H1 (cell line): ENCODE results near the gene SLX4IP. TPM values are rescaled to one million over a fixed set of nuclear protein-coding genes. Genes with fewer than 3 reads are reported as not detected.

ENCODE experiments used
- CTCF ChIA-PET: fragments of 300-600 bp; sonication (Branson Sonifier 250); formaldehyde crosslinking; loops from one replicate; lab custom pipeline; 2021; ENCODE audit not compliant: partially characterized antibody; lab: Charles Lee
- POLR2A ChIA-PET: fragments of 300-600 bp; sonication (Branson Sonifier 250); formaldehyde crosslinking; loops from one replicate; lab custom pipeline; 2021; ENCODE audit warnings: inconsistent platforms; ENCODE audit not compliant: partially characterized antibody; lab: Charles Lee
- DNase-seq, 2 experiments: peaks; one replicate each; pipeline versions ENCODE4 v3.0.0 to v3.0.0-alpha.2; 2010 to 2022; ENCODE audit warnings: low spot score in 2 of 2, low read depth in 1 of 2, mixed read lengths in 1 of 2
- FAIRE-seq: peaks from 2 replicates; lab custom pipeline; 2011; peaks lifted over from hg19 to GRCh38; lab: Jason Lieb, UNC
- H2AFZ ChIP-seq: 2 replicates; pipeline ENCODE4 v1.8.1; 2012; ENCODE audit warnings: low read length, inconsistent platforms
- H2AK5ac ChIP-seq: 2 replicates; pipeline ENCODE4 v1.6.1; 2013; ENCODE audit warnings: low read depth, low read length
- H2BK120ac ChIP-seq: replicated peaks from 2 replicates; pipeline ENCODE3; 2013; ENCODE audit warnings: low read depth, low read length, inconsistent platforms
- H2BK12ac ChIP-seq: 2 replicates; pipeline ENCODE4 v1.6.1; 2013; ENCODE audit warnings: low read depth, low read length
- H2BK15ac ChIP-seq: 2 replicates; pipeline ENCODE4 v1.6.1; 2013; ENCODE audit warnings: low read length
- H2BK20ac ChIP-seq: 2 replicates; pipeline ENCODE4 v1.6.1; 2013; ENCODE audit warnings: low read length
- H2BK5ac ChIP-seq: 2 replicates; pipeline ENCODE4 v1.6.1; 2013; ENCODE audit warnings: low read depth, low read length
- H3K14ac ChIP-seq: 2 replicates; pipeline ENCODE4 v1.6.1; 2013; ENCODE audit warnings: inconsistent platforms; ENCODE audit not compliant: insufficient read length
- H3K18ac ChIP-seq: 2 replicates; pipeline ENCODE4 v1.6.1; 2013; ENCODE audit warnings: low read length; ENCODE audit errors: extremely low read depth
- H3K23ac ChIP-seq: 2 replicates; pipeline ENCODE4 v1.6.1; 2013; ENCODE audit warnings: inconsistent platforms; ENCODE audit not compliant: insufficient read length
- H3K23me2 ChIP-seq: 2 replicates; pipeline ENCODE4 v1.6.1; 2013; ENCODE audit warnings: low read depth, low read length
- H3K27ac ChIP-seq: 2 replicates; pipeline ENCODE4 v1.6.1; 2011; ENCODE audit warnings: low read depth, low read length, inconsistent platforms
- H3K27me3 ChIP-seq, 4 experiments: replicated peaks in 1 of 4; 1 replicate in 1 of 4; 2 replicates in 3 of 4; pipeline versions ENCODE4 v1.6.1 to v1.8.1; 2011 to 2013; ENCODE audit warnings: low read length in 3 of 4, mild to moderate bottlenecking in 3 of 4, inconsistent platforms in 2 of 4, mixed read lengths in 2 of 4, moderate library complexity in 1 of 4; ENCODE audit not compliant: control insufficient read depth in 3 of 4, insufficient read depth in 3 of 4; ENCODE audit errors: extremely low read depth in 1 of 4
- H3K36me3 ChIP-seq, 4 experiments: 2 replicates each; pipeline versions ENCODE4 v1.6.1 to v1.8.1; 2011 to 2013; ENCODE audit warnings: mild to moderate bottlenecking in 4 of 4, low read length in 3 of 4, moderate library complexity in 2 of 4, control low read depth in 1 of 4, inconsistent platforms in 1 of 4; ENCODE audit not compliant: insufficient read depth in 4 of 4, control insufficient read depth in 2 of 4
- H3K4ac ChIP-seq: replicated peaks from 2 replicates; pipeline ENCODE3; 2013; ENCODE audit warnings: low read length, low read depth, mixed read lengths, inconsistent platforms; ENCODE audit not compliant: insufficient read length
- H3K4me1 ChIP-seq, 4 experiments: replicated peaks in 1 of 4; 1 replicate in 1 of 4; 2 replicates in 3 of 4; pipeline versions ENCODE4 v1.6.1 to v1.8.1; 2011 to 2013; ENCODE audit warnings: low read length in 3 of 4, inconsistent platforms in 2 of 4, mixed read lengths in 1 of 4; ENCODE audit not compliant: insufficient read depth in 4 of 4, control insufficient read depth in 3 of 4
- H3K4me2 ChIP-seq, 2 experiments: 2 replicates each; pipeline versions ENCODE4 v1.6.1 to v1.8.1; 2011 to 2013; ENCODE audit warnings: low read depth in 2 of 2, low read length in 2 of 2, control low read depth in 1 of 2, inconsistent platforms in 1 of 2, mild to moderate bottlenecking in 1 of 2; ENCODE audit not compliant: insufficient read depth in 1 of 2
- H3K4me3 ChIP-seq, 4 experiments: fragments of 200-600, 300-600 bp in 1 of 4; sonication (generic), shearing (Covaris generic), sonication (Bioruptor Twin) in 1 of 4; 2 replicates each; pipeline versions ENCODE4 v1.5.1 to v1.8.1; 2011 to 2016; ENCODE audit warnings: low read length in 4 of 4, low read depth in 3 of 4, control low read depth in 2 of 4, inconsistent platforms in 2 of 4, mild to moderate bottlenecking in 2 of 4, mixed read lengths in 1 of 4, moderate library complexity in 1 of 4; ENCODE audit not compliant: insufficient read depth in 2 of 4; ENCODE audit errors: extremely low read depth in 1 of 4
- H3K56ac ChIP-seq: replicated peaks from 2 replicates; pipeline ENCODE3; 2013; ENCODE audit warnings: low read depth, mild to moderate bottlenecking, mixed read lengths, low read length, inconsistent platforms; ENCODE audit not compliant: insufficient read length
- H3K79me1 ChIP-seq: 2 replicates; pipeline ENCODE4 v1.6.1; 2013; ENCODE audit warnings: low read depth, low read length, control low read depth
- H3K79me2 ChIP-seq, 2 experiments: 2 replicates each; pipeline versions ENCODE4 v1.6.1 to v1.8.1; 2012 to 2013; ENCODE audit warnings: low read length in 2 of 2, mild to moderate bottlenecking in 2 of 2, inconsistent platforms in 1 of 2; ENCODE audit not compliant: insufficient read depth in 2 of 2, control insufficient read depth in 1 of 2
- H3K9ac ChIP-seq, 4 experiments: replicated peaks in 1 of 4; 1 replicate in 1 of 4; 2 replicates in 3 of 4; pipeline versions ENCODE4 v1.6.1 to v1.8.1; 2011 to 2013; ENCODE audit warnings: low read depth in 3 of 4, low read length in 3 of 4, control low read depth in 2 of 4, mild to moderate bottlenecking in 2 of 4, moderate library complexity in 2 of 4, inconsistent platforms in 1 of 4; ENCODE audit errors: extremely low read depth in 1 of 4
- H3K9me3 ChIP-seq, 2 experiments: 2 replicates each; pipeline versions ENCODE4 v1.6.1 to v1.8.1; 2012 to 2013; ENCODE audit warnings: mild to moderate bottlenecking in 2 of 2, moderate library complexity in 2 of 2, control low read depth in 1 of 2, inconsistent platforms in 1 of 2, low read depth in 1 of 2, low read length in 1 of 2, mixed read lengths in 1 of 2; ENCODE audit not compliant: insufficient read depth in 2 of 2
- H4K20me1 ChIP-seq, 2 experiments: replicated peaks in 1 of 2; 2 replicates each; pipeline versions ENCODE3 to v1.8.1; 2011 to 2013; ENCODE audit warnings: inconsistent platforms in 2 of 2, low read length in 2 of 2, mild to moderate bottlenecking in 1 of 2; ENCODE audit not compliant: insufficient read depth in 2 of 2, control insufficient read depth in 1 of 2
- H4K5ac ChIP-seq: 2 replicates; pipeline ENCODE4 v1.6.1; 2013; ENCODE audit warnings: low read length, low read depth, mixed read lengths, inconsistent platforms; ENCODE audit not compliant: insufficient read length
- H4K8ac ChIP-seq: 2 replicates; pipeline ENCODE4 v1.8.0; 2013; ENCODE audit warnings: mild to moderate bottlenecking, moderate library complexity, low read length, inconsistent platforms; ENCODE audit not compliant: insufficient read depth; ENCODE audit errors: extremely low read depth
- H4K91ac ChIP-seq: replicated peaks from 2 replicates; pipeline ENCODE3; 2013; ENCODE audit warnings: low read length, mixed read lengths, inconsistent platforms; ENCODE audit not compliant: insufficient read length
- ASH2L ChIP-seq: fragments of 200-600, 300-600 bp; sonication (generic); IDR thresholded peaks from one replicate; pipeline ENCODE4 v1.7.1; 2017; ENCODE audit warnings: low read length
- BACH1 ChIP-seq: IDR thresholded peaks from 2 replicates; pipeline ENCODE4 v1.6.1; 2012; ENCODE audit warnings: low read length, improper control_type of control experiment
- E2F6 ChIP-seq: IDR thresholded peaks from 2 replicates; pipeline ENCODE4 v1.6.1; 2012; ENCODE audit warnings: inconsistent platforms
- EP300 ChIP-seq, 2 experiments: IDR thresholded peaks; 1 replicate in 1 of 2; 2 replicates in 1 of 2; pipeline ENCODE4 v1.6.1; 2011 to 2012; ENCODE audit warnings: low read depth in 2 of 2, low read length in 2 of 2, mild to moderate bottlenecking in 2 of 2, borderline replicate concordance in 1 of 2, inconsistent platforms in 1 of 2, moderate library complexity in 1 of 2
- EZH2 ChIP-seq: fragments of 200-600 bp; sonication (generic); IDR thresholded peaks from 2 replicates; pipeline ENCODE4 v1.7.1; 2012; ENCODE audit warnings: low read depth, mild to moderate bottlenecking, moderate library complexity, low read length, inconsistent platforms; ENCODE audit not compliant: severe bottlenecking
- JUN ChIP-seq: IDR thresholded peaks from 2 replicates; pipeline ENCODE4 v1.6.1; 2011; ENCODE audit warnings: low read depth, mild to moderate bottlenecking, improper control_type of control experiment, low read length
- PHF8 ChIP-seq: fragments of 200-600 bp; sonication (generic); conservative IDR thresholded peaks from 2 replicates; pipeline ENCODE4 v1.7.1; 2012; ENCODE audit warnings: low read depth, mild to moderate bottlenecking, inconsistent platforms, low read length, moderate library complexity
- RAD21 ChIP-seq, 2 experiments: IDR thresholded peaks in 1 of 2; conservative IDR thresholded peaks in 1 of 2; 2 replicates each; pipeline ENCODE4 v1.6.1; 2011; ENCODE audit warnings: low read depth in 2 of 2, low read length in 2 of 2, improper control_type of control experiment in 1 of 2, inconsistent platforms in 1 of 2, mild to moderate bottlenecking in 1 of 2, moderate library complexity in 1 of 2
- SP2 ChIP-seq: IDR thresholded peaks from 2 replicates; pipeline ENCODE4 v1.6.1; 2012; ENCODE audit warnings: mild to moderate bottlenecking, low read length, inconsistent platforms
- SUZ12 ChIP-seq: fragments of 200-600 bp; sonication (generic); IDR thresholded peaks from 2 replicates; pipeline ENCODE4 v1.6.1; 2012; ENCODE audit warnings: mild to moderate bottlenecking, inconsistent platforms, low read length, moderate library complexity, mixed read lengths
- USF2 ChIP-seq: IDR thresholded peaks from 2 replicates; pipeline ENCODE4 v1.6.1; 2011; ENCODE audit warnings: low read length, improper control_type of control experiment
- WGBS, 2 experiments: shearing (Covaris generic) in 1 of 2; methylation state at CpG; one replicate each; pipeline versions ENCODE4 v1.1.6 to v1.1.7; 2013 to 2015; ENCODE audit warnings: low lambda C conversion rate in 2 of 2, mixed read lengths in 2 of 2, inconsistent platforms in 1 of 2, low coverage in 1 of 2, missing lambda C conversion rate in 1 of 2; ENCODE audit not compliant: insufficient replicate concordance in 2 of 2, insufficient coverage in 1 of 2, insufficient read length in 1 of 2; ENCODE audit errors: extremely low coverage in 1 of 2, missing lambda C conversion rate in 1 of 2; 5-methylcytosine and 5-hydroxymethylcytosine counted together
- polyA plus RNA-seq, 7 experiments: library from polyadenylated mRNA; depleted of rRNA in 3 of 7; stranded (reverse) in 5 of 7; unstranded in 2 of 7; fragments of >200 nt in 5 of 7; fragments of 200-250 nt in 2 of 7; gene quantifications; 1 replicate in 5 of 7; 2 replicates in 1 of 7; 4 replicates in 1 of 7; pipeline versions ENCODE4 v1.2.1 to v1.2.3, GENCODE V29; 2011 to 2013; ENCODE audit warnings: missing spikeins in 2 of 7, mixed read lengths in 2 of 7
- total RNA-seq: library from RNA; stranded (reverse); fragmentation: NEBNext Ultra II Directional; extraction: Animal tissue kit (Norgen Biotek cat#: 25700); gene quantifications from 2 replicates; pipeline ENCODE4 v1.2.1, GENCODE V29; 2021

SLX4IP gene
- total and polyA plus RNA-seq, 2 of the 8 experiments (the other 6 are each of a cell fraction or from before 2014, with no cell fraction given) = 2.4 to 8.7 TPM

- H3K4me3 ChIP-seq = no peak overlapping the region
- H3K79me2 ChIP-seq = peaks cover 0 to 13% of the 10 kb centered on the region in 2 experiments; a peak in 2 of 4 replicates
- H2BK5ac ChIP-seq = no peak overlapping the region
- no peak overlapping the region for H4K5ac ChIP-seq
- H3K9me3 ChIP-seq = no peaks in the 10 kb centered on the region
- no peaks in the 10 kb centered on the region for H3K23me2 ChIP-seq
- H2BK12ac ChIP-seq = no peak overlapping the region
- H4K91ac ChIP-seq = no peak overlapping the region
- H3K23ac ChIP-seq = no peak overlapping the region
- DNase-seq (no peak), FAIRE-seq (no peak)
- H2BK20ac ChIP-seq = no peak overlapping the region
- H2BK15ac ChIP-seq = no peak overlapping the region
- WGBS, 2 experiments = 90% methylated on average over 8 of the region's 8 CpGs; no CpG with 5 or more reads in 1 of the 2 experiments
- H3K56ac ChIP-seq = no peak overlapping the region
- no peak overlapping the region for H2AFZ ChIP-seq
- H3K79me1 ChIP-seq = no peaks in the 10 kb centered on the region
- H3K18ac ChIP-seq = no peak overlapping the region
- ChIA-PET CTCF (interaction anchor here (1.0 to 6.6 kb wide), 4 partner anchors 11 to 97 kb away, joined by 3 to 55 read pairs (median 6); no protein-coding TSS in a partner anchor), POLR2A (interaction anchor here (1.0 kb wide), 1 partner anchor 9 kb away, joined by 3 read pairs; no protein-coding TSS in a partner anchor)
- H3K14ac ChIP-seq = no peak overlapping the region
- H3K9ac ChIP-seq = no peak overlapping the region
- H3K27me3 ChIP-seq = no peaks in the 10 kb centered on the region
- H3K36me3 ChIP-seq = peaks cover 24 to 90% (median 64%) of the 10 kb centered on the region in 4 experiments
- H3K4ac ChIP-seq = no peak overlapping the region
- no peak overlapping the region for H2AK5ac ChIP-seq
- H3K27ac ChIP-seq = no peak overlapping the region
- peaks cover 2 to 12% of the 10 kb centered on the region in 2 experiments for H4K20me1 ChIP-seq
- H4K8ac ChIP-seq = no peak overlapping the region
- H3K4me2 ChIP-seq = no peak overlapping the region; a peak in 1 of 4 replicates
- no peak overlapping the region for H2BK120ac ChIP-seq
- peaks cover 5 to 25% (median 13%) of the 10 kb centered on the region in 4 experiments; a peak in 6 of 7 replicates for H3K4me1 ChIP-seq
- TF ChIP-seq EZH2 (no peak), RAD21 (IDR thresholded peaks at IDR 0.05 in 1 of 2, conservative IDR thresholded peaks at IDR 0.05 in 1 of 2; ENCODE audit: low read depth in 2 of 2, low read length in 2 of 2) (no peak), PHF8 (no peak), EP300 (IDR thresholded peaks at IDR 0.05; ENCODE audit: borderline replicate concordance in 1 of 2, low read depth in 2 of 2, low read length in 2 of 2) (no peak), USF2 (no peak), E2F6 (no peak), SUZ12 (no peak), SP2 (no peak), BACH1 (no peak), ASH2L (no peak), JUN (no peak)
Observed at GRCh38 chr20:10648651-10649050, 213.5 kb downstream of the SLX4IP start.
